Measurements from ENCODE around the gene PIGP. TPM values are rescaled to one million over a fixed set of nuclear protein-coding genes. Genes with fewer than 3 reads are reported as not detected.

Gene PIGP
- total and polyA plus RNA-seq, 2 of the 8 experiments (the other 6 are each of a cell fraction or from before 2014, with no cell fraction given), result 11.3 to 18.0 TPM

- Histone ChIP-seq H3K4ac (replicated peaks; ENCODE audit: insufficient read length, low read depth, low read length) (no peak overlapping the region), H2BK12ac (ENCODE audit: low read depth, low read length) (no peak overlapping the region), H2BK120ac (replicated peaks; ENCODE audit: low read depth, low read length) (no peak overlapping the region), H3K79me2 (ENCODE audit: control insufficient read depth in 1 of 2, insufficient read depth in 2 of 2, low read length in 2 of 2) (peaks cover 0 to 1% of the 10 kb centered on the region in 2 experiments; a peak in 1 of 4 replicates), H2AFZ (ENCODE audit: low read length) (no peak overlapping the region), H4K5ac (ENCODE audit: insufficient read length, low read depth, low read length) (no peak overlapping the region), H4K8ac (ENCODE audit: extremely low read depth, insufficient read depth, low read length) (no peak overlapping the region), H3K14ac (ENCODE audit: insufficient read length) (no peak overlapping the region), H3K56ac (replicated peaks; ENCODE audit: insufficient read length, low read depth, low read length) (no peak overlapping the region), H3K9me3 (ENCODE audit: insufficient read depth in 2 of 2, low read depth in 1 of 2, low read length in 1 of 2) (no peaks in the 10 kb centered on the region), H3K4me1 (replicated peaks in 1 of 4; ENCODE audit: control insufficient read depth in 3 of 4, insufficient read depth in 4 of 4, low read length in 3 of 4) (no peaks in the 10 kb centered on the region), H3K36me3 (ENCODE audit: control insufficient read depth in 2 of 4, insufficient read depth in 4 of 4, low read length in 3 of 4) (no peaks in the 10 kb centered on the region), H2AK5ac (ENCODE audit: low read depth, low read length) (no peak overlapping the region), H3K27ac (ENCODE audit: low read depth, low read length) (no peak overlapping the region), H3K23me2 (ENCODE audit: low read depth, low read length) (no peaks in the 10 kb centered on the region), H2BK5ac (ENCODE audit: low read depth, low read length) (no peak overlapping the region), H3K18ac (ENCODE audit: extremely low read depth, low read length) (no peak overlapping the region), H3K79me1 (ENCODE audit: low read depth, low read length) (no peaks in the 10 kb centered on the region; the same call in 1 of the 2 replicates), H3K23ac (ENCODE audit: insufficient read length) (no peak overlapping the region), H2BK15ac (ENCODE audit: low read length) (no peak overlapping the region), H2BK20ac (ENCODE audit: low read length) (no peak overlapping the region), H4K20me1 (replicated peaks in 1 of 2; ENCODE audit: control insufficient read depth in 1 of 2, insufficient read depth in 2 of 2, low read length in 2 of 2) (no peaks in the 10 kb centered on the region), H3K4me2 (ENCODE audit: insufficient read depth in 1 of 2, low read depth in 2 of 2, low read length in 2 of 2) (no peak overlapping the region), H3K9ac (replicated peaks in 1 of 4; ENCODE audit: extremely low read depth in 1 of 4, low read depth in 3 of 4, low read length in 3 of 4) (no peak overlapping the region), H3K27me3 (replicated peaks in 1 of 4; ENCODE audit: control insufficient read depth in 3 of 4, extremely low read depth in 1 of 4, insufficient read depth in 3 of 4, low read length in 3 of 4) (no peaks in the 10 kb centered on the region), H3K4me3 (ENCODE audit: extremely low read depth in 1 of 4, insufficient read depth in 2 of 4, low read depth in 3 of 4, low read length in 4 of 4) (no peak overlapping the region), H4K91ac (replicated peaks; ENCODE audit: insufficient read length, low read length) (no peak overlapping the region)
- POLR2A ChIA-PET (ENCODE audit: partially characterized antibody), result no interaction called here
- no peak for DNase-seq (ENCODE audit: low read depth in 1 of 2, low spot score in 2 of 2)
- WGBS, 2 experiments (ENCODE audit: extremely low coverage in 1 of 2, insufficient coverage in 1 of 2, insufficient read length in 1 of 2, insufficient replicate concordance in 2 of 2, low coverage in 1 of 2, low lambda C conversion rate in 2 of 2, missing lambda C conversion rate in 1 of 2), result 89% methylated on average over 5 of the region's 5 CpGs; no CpG with 5 or more reads in 1 of the 2 experiments
- TF ChIP-seq TBP (IDR thresholded peaks at IDR 0.05; ENCODE audit: low read depth, low read length) (no peak), GABPA (IDR thresholded peaks at IDR 0.05; ENCODE audit: borderline replicate concordance, insufficient read depth, low read length) (no peak), TEAD4 (IDR thresholded peaks at IDR 0.05; ENCODE audit: low read depth, low read length) (no peak), ZNF274 (IDR thresholded peaks at IDR 0.05; ENCODE audit: borderline replicate concordance, extremely low read depth, low read length) (no peak), RXRA (IDR thresholded peaks at IDR 0.05; ENCODE audit: insufficient read depth, low read depth, low read length) (no peak), EGR1 (IDR thresholded peaks at IDR 0.05; ENCODE audit: borderline replicate concordance, low read depth, low read length) (no peak), JUND (IDR thresholded peaks at IDR 0.05; ENCODE audit: low read length) (no peak), RBBP5 (IDR thresholded peaks at IDR 0.05; ENCODE audit: borderline replicate concordance, low read depth, low read length) (no peak)
- FAIRE-seq, result no peak
- CTCF ChIA-PET (ENCODE audit: partially characterized antibody), result interaction anchor here (0.6 kb wide), 1 partner anchor 111 kb away, joined by 3 read pairs; no protein-coding TSS in a partner anchor
These were observed 15.4 kb upstream of the PIGP start for GRCh38 chr21:37088186-37088735.

Measured in H1 (cell line).